Measurements from ENCODE around the gene CEP170B.
"Not testable (repeated sequence)": the region's sequence is repeated elsewhere in the genome, so short reads cannot be mapped to it uniquely, and the experiment has no call there.

Gene CEP170B

DNA sequence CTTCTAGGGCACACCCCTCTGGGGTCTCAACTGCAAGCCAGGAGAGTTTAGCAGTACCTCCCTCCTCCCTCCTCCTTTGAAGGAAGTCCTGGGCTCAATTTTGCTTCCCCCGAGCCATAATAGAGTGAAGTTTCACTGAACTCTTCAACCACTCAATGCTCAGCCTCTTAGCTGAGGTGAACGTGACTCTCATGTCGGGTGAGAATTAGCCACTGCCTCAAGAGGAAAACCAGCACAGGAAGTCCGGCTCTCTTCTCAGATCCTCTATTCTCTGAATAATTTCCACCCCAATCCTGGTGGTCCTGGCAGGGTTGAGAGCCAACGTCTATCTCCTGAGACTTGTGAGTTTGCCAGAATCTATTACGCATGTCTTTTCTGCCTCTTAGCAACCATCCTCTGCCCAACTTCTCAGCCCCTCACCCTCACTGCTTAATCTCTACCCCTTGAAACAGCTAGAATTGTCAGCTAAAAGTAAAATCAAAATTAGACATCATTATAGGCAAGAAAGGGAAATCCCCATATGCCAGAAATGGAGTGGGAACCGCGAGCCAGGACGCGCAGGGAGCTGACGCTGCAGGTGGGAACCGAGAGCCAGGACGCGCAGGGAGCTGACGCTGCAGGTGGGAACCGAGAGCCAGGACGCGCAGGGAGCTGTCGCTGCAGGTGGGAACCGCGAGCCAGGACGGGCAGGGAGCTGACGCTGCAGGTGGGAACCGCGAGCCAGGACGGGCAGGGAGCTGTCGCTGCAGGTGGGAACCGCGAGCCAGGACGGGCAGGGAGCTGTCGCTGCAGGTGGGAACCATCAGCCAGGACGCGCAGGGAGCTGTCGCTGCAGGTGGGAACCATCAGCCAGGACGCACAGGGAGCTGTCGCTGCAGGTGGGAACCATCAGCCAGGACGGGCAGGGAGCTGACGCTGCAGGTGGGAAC is 39.8 kb downstream of the CEP170B start:
- DNase-seq (ENCODE audit: low read depth in 1 of 2, low spot score in 1 of 2) = not testable (repeated sequence)

GRCh38 chr14:104905579-104905933 is 40.5 kb downstream of the CEP170B start:
- not testable (repeated sequence) for DNase-seq (ENCODE audit: low read depth in 1 of 2, low spot score in 1 of 2)

DNA sequence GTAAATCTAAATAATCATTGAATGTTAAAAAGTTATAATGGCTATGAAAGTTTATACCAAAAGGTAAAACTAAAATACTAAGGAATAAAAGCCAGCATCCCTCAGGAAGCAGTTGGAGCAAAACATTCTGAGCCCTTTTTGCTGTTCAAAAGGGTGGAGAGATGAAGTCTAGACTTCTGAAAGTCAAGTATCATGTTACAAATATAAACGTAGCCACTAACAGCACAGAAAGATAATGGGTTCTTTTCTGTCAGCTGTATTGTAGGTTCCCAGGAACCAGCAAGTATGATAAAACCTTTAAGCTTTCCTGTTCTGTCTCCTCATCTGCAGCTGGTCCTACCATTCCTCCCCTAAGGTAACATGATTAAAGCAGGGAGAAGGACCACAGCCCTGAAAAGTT is 43.2 kb downstream of the CEP170B start:
- no peak for DNase-seq (ENCODE audit: low read depth in 1 of 2, low spot score in 1 of 2)

GRCh38 chr14:104912053-104912452 is 47.0 kb downstream of the CEP170B start:
- no peak for DNase-seq (ENCODE audit: low read depth in 1 of 2, low spot score in 1 of 2)

GRCh38 chr14:104913435-104913834 is 48.4 kb downstream of the CEP170B start:
- no peak for DNase-seq (ENCODE audit: low read depth in 1 of 2, low spot score in 1 of 2)

- no peak for DNase-seq (ENCODE audit: low read depth in 1 of 2, low spot score in 1 of 2)
Observed at GRCh38 chr14:104917116-104917515, 52.0 kb downstream of the CEP170B start.

GRCh38 chr14:104917993-104918392 is 52.9 kb downstream of the CEP170B start:
- no peak for DNase-seq (ENCODE audit: low read depth in 1 of 2, low spot score in 1 of 2)

- DNase-seq (ENCODE audit: low read depth in 1 of 2, low spot score in 1 of 2) = not testable (repeated sequence)
Observed at GRCh38 chr14:104919152-104919992, 54.3 kb downstream of the CEP170B start.

GRCh38 chr14:104919993-104920315 is 54.9 kb downstream of the CEP170B start:
- no peak for DNase-seq (ENCODE audit: low read depth in 1 of 2, low spot score in 1 of 2)

DNA sequence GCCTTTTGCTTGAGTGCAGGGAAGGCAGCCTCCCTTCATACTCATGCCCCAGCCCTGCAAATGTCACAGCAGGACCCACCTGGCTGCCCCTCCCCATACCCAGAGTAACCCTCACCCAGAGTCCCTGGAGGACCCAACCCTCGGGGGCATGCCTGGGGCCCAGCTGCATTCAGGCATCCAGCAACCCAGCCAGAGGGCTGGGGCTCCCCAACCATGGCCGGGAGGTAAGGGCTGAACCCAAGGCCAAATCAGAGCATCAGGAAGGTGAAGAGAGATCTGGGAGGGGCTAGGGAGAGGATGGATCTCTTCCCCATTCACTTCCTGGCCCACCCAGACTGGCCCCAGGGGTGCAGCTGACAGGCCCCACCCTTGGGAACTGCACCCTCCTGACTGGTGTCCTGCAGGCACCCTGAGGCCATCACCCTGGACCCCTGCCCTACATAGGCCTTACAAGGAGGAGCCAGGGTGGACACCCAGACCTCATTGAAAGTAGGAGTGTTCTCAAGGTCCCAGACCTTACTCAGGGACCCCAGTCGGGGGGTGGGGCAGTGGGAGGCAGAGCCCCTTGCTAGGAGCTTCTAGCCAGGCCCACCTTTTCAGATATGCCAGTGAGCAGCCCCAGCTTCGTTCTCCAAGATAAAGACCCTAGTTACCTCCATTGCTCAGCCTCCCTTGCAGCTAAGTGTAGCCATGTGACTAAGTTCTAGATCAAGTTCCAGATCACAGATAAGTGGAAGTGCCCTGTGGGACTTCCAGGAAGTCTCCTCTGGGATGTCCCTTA is 58.8 kb downstream of the CEP170B start:
- no peak for DNase-seq (ENCODE audit: low read depth in 1 of 2, low spot score in 1 of 2)

DNA sequence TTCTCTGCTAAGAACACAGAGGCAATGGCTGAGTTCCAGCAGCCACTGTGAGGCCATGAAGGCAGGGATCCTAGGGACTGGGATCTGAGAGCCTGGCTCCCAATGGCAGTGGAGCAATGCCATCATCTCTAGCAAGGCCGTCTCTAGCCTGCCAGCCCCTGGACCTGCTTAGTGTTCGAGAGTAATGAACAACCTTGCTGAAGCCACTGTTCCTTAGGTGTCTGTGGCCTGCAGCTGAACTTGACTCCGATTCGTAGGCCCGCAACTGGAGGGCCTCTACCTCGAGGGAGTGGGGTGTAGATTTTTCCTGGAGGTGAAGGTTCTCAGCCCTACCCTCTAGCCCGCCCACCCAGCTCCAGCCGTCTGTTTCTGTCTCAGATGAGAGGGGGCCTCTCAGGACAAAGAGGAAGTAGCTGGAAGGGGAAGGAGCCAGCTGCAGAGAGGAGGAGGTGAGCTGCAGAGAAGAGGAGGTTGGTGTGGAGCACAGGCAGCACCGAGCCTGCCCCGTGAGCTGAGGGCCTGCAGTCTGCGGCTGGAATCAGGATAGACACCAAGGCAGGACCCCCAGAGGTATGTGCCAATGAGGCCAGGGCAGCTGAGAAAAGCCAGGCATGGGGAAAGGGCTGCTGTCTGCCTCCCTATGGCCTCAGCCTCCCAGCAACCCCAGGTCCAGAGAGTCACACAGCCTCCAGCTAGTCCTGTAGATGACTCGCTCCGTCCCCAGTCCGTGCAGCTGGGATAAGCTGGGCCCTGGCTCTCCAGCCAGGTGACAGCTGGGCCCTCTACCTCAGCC is 59.5 kb downstream of the CEP170B start, which contains the start of gene PLD4:
Gene PLD4 (plus strand): TSS at position 459 of the 793 bp plus-strand sequence. CDS start 2,262 bp downstream, outside the sequence.
- DNase-seq (ENCODE audit: low read depth in 1 of 2, low spot score in 1 of 2) = no peak

- no peak for DNase-seq (ENCODE audit: low read depth in 1 of 2, low spot score in 1 of 2)
Observed at GRCh38 chr14:104925214-104925854, 60.3 kb downstream of the CEP170B start.

GRCh38 chr14:104925855-104926609 is 61.0 kb downstream of the CEP170B start:
- DNase-seq (ENCODE audit: low read depth in 1 of 2, low spot score in 1 of 2) = no peak

- no peak for DNase-seq (ENCODE audit: low read depth in 1 of 2, low spot score in 1 of 2)
Observed at GRCh38 chr14:104926619-104927431, 61.8 kb downstream of the CEP170B start.

GRCh38 chr14:104927432-104927816 is 62.4 kb downstream of the CEP170B start:
- no peak for DNase-seq (ENCODE audit: low read depth in 1 of 2, low spot score in 1 of 2)

GRCh38 chr14:104927901-104928300 is 62.8 kb downstream of the CEP170B start:
- no peak for DNase-seq (ENCODE audit: low read depth in 1 of 2, low spot score in 1 of 2)

DNA sequence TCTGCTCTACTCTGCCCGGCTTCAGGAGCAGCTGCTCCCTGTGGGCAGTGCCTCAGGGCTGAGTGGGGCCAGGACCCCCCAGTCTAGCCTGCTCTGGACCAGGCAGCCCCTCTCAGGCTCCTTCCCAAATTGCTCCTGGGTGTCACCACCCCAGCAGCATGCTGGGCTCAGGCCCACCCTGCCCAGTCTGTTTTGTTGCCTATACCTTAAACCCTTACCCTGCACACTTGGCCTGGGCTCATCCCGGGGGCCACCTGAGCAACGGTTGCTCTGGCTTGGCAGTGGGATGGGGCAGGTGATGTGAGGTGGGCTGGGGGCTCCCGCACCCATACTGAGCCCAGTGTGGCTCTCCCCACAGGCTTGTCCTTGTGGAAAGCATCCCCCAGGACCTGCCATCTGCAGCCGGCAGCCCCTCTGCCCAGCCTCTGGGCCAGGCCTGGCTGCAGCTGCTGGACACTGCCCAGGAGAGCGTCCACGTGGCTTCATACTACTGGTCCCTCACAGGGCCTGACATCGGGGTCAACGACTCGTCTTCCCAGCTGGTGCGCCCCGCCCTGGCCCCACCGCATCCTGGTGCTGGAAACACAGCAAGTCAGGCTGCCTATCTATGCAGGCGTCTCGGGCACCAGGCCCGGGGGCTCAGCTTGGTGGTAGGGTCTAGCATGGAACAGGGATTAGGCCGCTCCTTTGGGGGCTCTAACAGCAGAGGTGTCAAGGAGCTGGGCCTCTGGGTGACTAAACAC is 63.5 kb downstream of the CEP170B start:
- DNase-seq (ENCODE audit: low read depth in 1 of 2, low spot score in 1 of 2) = no peak
